IPS-11a (cell line): ENCODE measurements around the gene ZNF436.
"Not testable (repeated sequence)": the region's sequence is repeated elsewhere in the genome, so short reads cannot be mapped to it uniquely, and the experiment has no call there.

ENCODE experiments used
- H3K4me3 ChIP-seq: one replicate; pipeline ENCODE4 v1.5.1; 2013; ENCODE audit warnings: low read depth, low read length, control low read depth

ZNF436 gene

GRCh38 chr1:23393706-23394105 lies 24.1 kb upstream of the ZNF436 start:
- H3K4me3 ChIP-seq, result no peak overlapping the region

- H3K4me3 ChIP-seq, result no peak overlapping the region
Observed at GRCh38 chr1:23392125-23392855, 22.7 kb upstream of the ZNF436 start.

GRCh38 chr1:23389837-23390321 lies 20.2 kb upstream of the ZNF436 start:
- no peak overlapping the region for H3K4me3 ChIP-seq

GRCh38 chr1:23387494-23387893 lies 17.9 kb upstream of the ZNF436 start:
- no peak overlapping the region for H3K4me3 ChIP-seq

GRCh38 chr1:23385119-23385621 lies 15.5 kb upstream of the ZNF436 start:
- no peak overlapping the region for H3K4me3 ChIP-seq

GRCh38 chr1:23384312-23385058 lies 14.8 kb upstream of the ZNF436 start:
- no peak overlapping the region for H3K4me3 ChIP-seq

- H3K4me3 ChIP-seq, result no peak overlapping the region
Observed at GRCh38 chr1:23383577-23384311, 14.1 kb upstream of the ZNF436 start.

- no peak overlapping the region for H3K4me3 ChIP-seq
Observed at GRCh38 chr1:23381233-23381885, 11.7 kb upstream of the ZNF436 start.

GRCh38 chr1:23380719-23381118 lies 11.1 kb upstream of the ZNF436 start:
- no peak overlapping the region for H3K4me3 ChIP-seq

GRCh38 chr1:23380236-23380635 lies 10.6 kb upstream of the ZNF436 start:
- H3K4me3 ChIP-seq, result not testable (repeated sequence)

- H3K4me3 ChIP-seq, result no peak overlapping the region
Observed at GRCh38 chr1:23376890-23377811, 7.5 kb upstream of the ZNF436 start.

- H3K4me3 ChIP-seq, result not testable (repeated sequence)
Observed at GRCh38 chr1:23374079-23374735, 4.6 kb upstream of the ZNF436 start.

- H3K4me3 ChIP-seq, result no peak overlapping the region
Observed at GRCh38 chr1:23371987-23372880, 2.6 kb upstream of the ZNF436 start.

- H3K4me3 ChIP-seq, result no peak overlapping the region
Observed at GRCh38 chr1:23370709-23371584, 1.3 kb upstream of the ZNF436 start.

GRCh38 chr1:23370330-23370708 lies 683 bp upstream of the ZNF436 start:
- H3K4me3 ChIP-seq, result no peak overlapping the region

GRCh38 chr1:23368562-23369334 lies 888 bp downstream of the ZNF436 start:
- H3K4me3 ChIP-seq, result peak overlapping the region; percentile 77
